ENCODE results near the gene NDUFS3.
"Not testable (repeated sequence)": the region's sequence is repeated elsewhere in the genome, so short reads cannot be mapped to it uniquely, and the experiment has no call there.

NDUFS3 gene

GRCh38 chr11:47578524-47579494, at the start of gene NDUFS3, which contains the start of gene KBTBD4:
Gene NDUFS3, plus strand, starts transcription at chr11:47579074. Its CDS starts 18 bp downstream, at chr11:47579092.
Gene KBTBD4, minus strand, starts transcription at chr11:47578970. Its CDS starts 19 bp downstream, at chr11:47578951.
- peaks cover 21% of the 10 kb centered on the region for H4K20me1 ChIP-seq
- H3K36me3 ChIP-seq = peaks cover 78% of the 10 kb centered on the region
- peaks cover 35% of the 10 kb centered on the region for H3K4me1 ChIP-seq
- H3K4me2 ChIP-seq = peak within 1 kb of the TSS; percentile 94
- no peaks in the 10 kb centered on the region for H3K9me3 ChIP-seq
- H3K9ac ChIP-seq = peak within 1 kb of the TSS; percentile 88
- H3K4me3 ChIP-seq = peak within 1 kb of the TSS; percentile 81
- peak within 1 kb of the TSS; percentile 86 for H3K27ac ChIP-seq
- TF ChIP-seq Cebpa-rat (IDR thresholded peaks at IDR 0.05) = no peak
- no peaks in the 10 kb centered on the region for H3K27me3 ChIP-seq

GRCh38 chr11:47529951-47530350, 48.9 kb upstream of the NDUFS3 start:
- Histone ChIP-seq H3K4me3 (no peak overlapping the region), H3K4me1 (peaks cover 57% of the 10 kb centered on the region), H3K9ac (no peak overlapping the region), H3K9me3 (no peaks in the 10 kb centered on the region), H3K36me3 (peaks cover 58% of the 10 kb centered on the region), H3K4me2 (no peak overlapping the region), H3K27ac (no peak overlapping the region), H4K20me1 (peaks cover 100% of the 10 kb centered on the region), H3K27me3 (no peaks in the 10 kb centered on the region)
- no peak for TF ChIP-seq Cebpa-rat (IDR thresholded peaks at IDR 0.05)

- not testable (repeated sequence) for H3K9me3 ChIP-seq, H3K4me3 ChIP-seq, H3K9ac ChIP-seq, H3K4me2 ChIP-seq, H3K27me3 ChIP-seq, H3K27ac ChIP-seq
- H4K20me1 ChIP-seq = peaks cover 100% of the 10 kb centered on the region
- H3K36me3 ChIP-seq = peaks cover 58% of the 10 kb centered on the region
- peaks cover 57% of the 10 kb centered on the region for H3K4me1 ChIP-seq
Observed at GRCh38 chr11:47530721-47531120, 48.2 kb upstream of the NDUFS3 start.

DNA sequence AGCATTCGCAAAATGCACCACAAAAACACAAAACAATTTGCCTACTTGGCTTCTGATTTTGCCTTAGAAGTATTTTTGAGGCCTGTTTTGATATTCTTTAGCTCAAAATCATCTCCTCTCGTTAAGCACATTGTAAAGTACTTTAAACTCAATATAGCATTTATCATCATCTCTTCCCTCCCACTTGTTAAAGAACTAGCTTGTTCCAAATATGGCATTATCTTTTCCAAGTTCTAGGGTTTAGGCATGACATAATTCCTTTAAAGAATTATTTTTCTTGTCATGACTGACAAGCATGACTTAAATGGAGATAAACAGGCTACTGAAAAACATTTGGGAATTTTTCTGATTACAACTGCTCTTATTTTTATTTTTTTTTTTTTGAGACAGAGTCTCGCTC, 47.2 kb upstream of the NDUFS3 start:
- Histone ChIP-seq H3K27ac (no peak overlapping the region), H3K4me1 (peaks cover 63% of the 10 kb centered on the region), H3K36me3 (peaks cover 58% of the 10 kb centered on the region), H3K27me3 (no peaks in the 10 kb centered on the region), H4K20me1 (peaks cover 100% of the 10 kb centered on the region), H3K9me3 (no peaks in the 10 kb centered on the region), H3K9ac (no peak overlapping the region), H3K4me2 (peak overlapping the region; percentile 68; the same call in 1 of the 2 replicates), H3K4me3 (no peak overlapping the region)
- TF ChIP-seq Cebpa-rat (IDR thresholded peaks at IDR 0.05) = no peak

DNA sequence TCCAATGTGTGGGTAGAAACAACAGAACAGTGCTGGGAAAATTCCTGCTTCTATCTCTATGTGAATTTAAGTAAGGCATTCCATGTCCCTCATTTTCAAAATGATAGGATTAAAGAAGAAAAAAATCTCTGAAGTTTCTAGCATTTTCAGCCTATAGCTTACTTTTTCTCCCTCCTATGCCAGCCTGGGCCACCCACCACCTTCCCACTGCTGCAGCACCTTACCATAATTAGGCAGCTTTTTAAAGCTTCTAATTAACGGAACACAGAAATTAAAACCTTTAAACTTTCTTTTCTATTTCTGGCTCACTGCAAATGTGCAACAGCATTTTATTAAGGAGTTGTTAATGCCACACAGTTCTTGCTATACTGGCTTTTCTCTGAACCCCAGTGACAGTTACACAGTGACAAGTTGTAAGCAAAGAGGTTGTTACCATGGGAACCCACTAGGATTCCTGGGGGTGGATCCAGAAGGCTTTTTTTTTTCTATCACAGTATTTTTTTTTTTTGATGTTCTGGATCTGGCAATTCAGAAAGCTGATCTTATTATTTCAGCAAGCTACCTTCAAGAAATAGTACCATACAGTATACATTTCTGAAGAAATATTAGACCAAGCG, 46.2 kb upstream of the NDUFS3 start:
- Histone ChIP-seq H3K9ac (no peak overlapping the region), H3K4me2 (peak overlapping the region; percentile 68), H3K4me3 (no peak overlapping the region), H4K20me1 (peaks cover 100% of the 10 kb centered on the region), H3K4me1 (peaks cover 72% of the 10 kb centered on the region), H3K27ac (no peak overlapping the region), H3K9me3 (no peaks in the 10 kb centered on the region), H3K27me3 (no peaks in the 10 kb centered on the region), H3K36me3 (peaks cover 51% of the 10 kb centered on the region)
- TF ChIP-seq Cebpa-rat (IDR thresholded peaks at IDR 0.05) = no peak

DNA sequence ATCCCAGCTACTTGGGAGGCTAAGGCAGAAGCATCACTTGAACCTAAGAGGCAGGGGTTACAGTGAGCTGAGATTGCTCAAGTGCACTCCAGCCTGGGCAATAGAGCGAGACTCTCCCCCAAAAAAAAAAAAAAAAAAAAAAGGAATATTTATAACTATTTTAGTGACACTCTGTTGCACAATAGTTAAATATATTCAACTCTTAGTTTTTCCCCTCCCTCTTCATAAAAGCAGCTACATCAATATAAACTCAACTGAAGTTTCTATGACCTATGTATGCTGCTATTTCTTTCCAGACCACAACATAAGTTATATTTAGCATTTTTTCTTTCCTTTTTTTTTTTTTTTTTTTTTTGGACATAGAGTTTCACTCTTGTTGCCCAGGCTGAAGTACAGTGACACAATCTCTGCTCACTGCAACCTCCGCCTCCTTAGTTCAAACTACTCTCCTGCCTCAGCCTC, 45.2 kb upstream of the NDUFS3 start:
- H3K27ac ChIP-seq = peak overlapping the region; percentile 35; the same call in 1 of the 2 replicates
- peaks cover 81% of the 10 kb centered on the region for H3K4me1 ChIP-seq
- no peaks in the 10 kb centered on the region for H3K27me3 ChIP-seq
- no peaks in the 10 kb centered on the region for H3K9me3 ChIP-seq
- H3K4me2 ChIP-seq = peak overlapping the region; percentile 68
- peak; percentile 78 for TF ChIP-seq Cebpa-rat (IDR thresholded peaks at IDR 0.05)
- H3K36me3 ChIP-seq = peaks cover 50% of the 10 kb centered on the region
- peaks cover 100% of the 10 kb centered on the region for H4K20me1 ChIP-seq
- H3K4me3 ChIP-seq = no peak overlapping the region
- peak overlapping the region; percentile 48; the same call in 1 of the 2 replicates for H3K9ac ChIP-seq

- Histone ChIP-seq H3K9ac (peak overlapping the region; percentile 48; the same call in 1 of the 2 replicates), H3K4me3 (no peak overlapping the region), H3K36me3 (peaks cover 39% of the 10 kb centered on the region), H3K4me2 (peak overlapping the region; percentile 68), H3K4me1 (peaks cover 87% of the 10 kb centered on the region), H3K27ac (0 out of 2 replicates have a peak overlapping the region, but pooled peaks have one; percentile 35), H3K9me3 (no peaks in the 10 kb centered on the region), H3K27me3 (no peaks in the 10 kb centered on the region), H4K20me1 (peaks cover 100% of the 10 kb centered on the region)
- no peak for TF ChIP-seq Cebpa-rat (IDR thresholded peaks at IDR 0.05)
Observed at GRCh38 chr11:47534704-47535251, 44.1 kb upstream of the NDUFS3 start.

DNA sequence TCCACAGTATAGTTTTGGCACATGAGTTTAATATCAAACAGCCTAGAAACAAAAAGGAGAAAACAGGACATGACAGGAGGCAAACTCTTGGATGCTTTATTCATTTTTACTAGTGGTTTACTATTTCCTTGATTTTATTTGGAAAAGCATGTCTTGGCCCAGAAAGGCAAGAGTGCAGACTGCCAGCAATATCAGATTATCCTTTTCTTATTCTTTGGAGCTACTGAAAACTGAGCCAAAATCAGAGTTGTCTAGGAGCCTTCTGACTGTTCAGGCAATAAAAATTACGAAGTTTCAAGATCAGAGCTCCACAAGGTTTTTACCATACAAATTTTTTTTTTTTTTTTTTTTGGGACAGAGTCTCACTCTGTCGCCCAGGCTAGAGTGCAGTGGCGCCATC, 42.0 kb upstream of the NDUFS3 start:
- no peaks in the 10 kb centered on the region for H3K9me3 ChIP-seq
- H3K36me3 ChIP-seq = peaks cover 32% of the 10 kb centered on the region
- H4K20me1 ChIP-seq = peaks cover 100% of the 10 kb centered on the region
- no peak overlapping the region for H3K4me2 ChIP-seq
- peaks cover 92% of the 10 kb centered on the region for H3K4me1 ChIP-seq
- H3K4me3 ChIP-seq = no peak overlapping the region
- no peaks in the 10 kb centered on the region for H3K27me3 ChIP-seq
- no peak for TF ChIP-seq Cebpa-rat (IDR thresholded peaks at IDR 0.05)
- no peak overlapping the region for H3K27ac ChIP-seq
- no peak overlapping the region for H3K9ac ChIP-seq

DNA sequence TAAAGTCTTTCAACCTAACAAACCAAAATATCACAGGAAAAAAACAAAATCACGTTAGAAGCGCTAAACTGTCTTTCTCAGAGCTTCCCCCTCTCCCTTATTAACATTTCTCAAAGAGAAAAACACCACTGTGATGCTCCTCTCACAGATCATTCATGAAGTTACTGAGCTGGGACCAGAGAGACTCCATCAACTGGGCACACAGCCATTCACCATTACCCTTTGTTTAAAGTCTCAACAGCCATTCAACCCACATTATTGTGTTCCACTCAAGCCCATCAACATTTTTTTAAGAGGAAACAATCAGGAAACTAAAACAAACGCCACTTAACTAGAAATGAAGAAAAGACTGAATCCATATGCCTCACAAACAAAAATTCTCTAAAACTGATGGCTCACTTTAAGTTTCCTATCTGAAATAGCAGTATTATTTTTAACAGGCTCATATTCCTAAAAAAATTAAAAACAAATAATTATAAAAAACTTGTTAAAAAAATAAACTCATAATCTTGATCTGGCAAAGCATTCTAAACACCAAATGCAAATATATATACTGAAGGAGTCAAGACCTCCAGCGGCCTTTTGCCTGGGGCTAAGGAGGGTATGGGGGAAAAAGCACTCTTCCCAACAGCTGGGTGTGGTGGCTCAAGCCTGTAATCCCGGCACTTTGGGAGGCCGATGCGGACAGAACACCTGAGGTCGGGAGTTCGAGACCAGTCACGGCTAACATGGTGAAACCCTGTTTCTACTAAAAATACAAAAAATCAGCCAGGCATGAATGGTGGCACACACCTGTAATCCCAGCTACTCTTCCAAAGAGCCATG, 39.9 kb upstream of the NDUFS3 start:
- no peak for TF ChIP-seq Cebpa-rat (IDR thresholded peaks at IDR 0.05)
- Histone ChIP-seq H3K4me3 (no peak overlapping the region), H3K27ac (no peak overlapping the region), H3K9me3 (no peaks in the 10 kb centered on the region), H3K4me2 (peak overlapping the region; percentile 48), H3K36me3 (peaks cover 36% of the 10 kb centered on the region), H3K9ac (no peak overlapping the region), H3K4me1 (peaks cover 90% of the 10 kb centered on the region), H3K27me3 (no peaks in the 10 kb centered on the region), H4K20me1 (peaks cover 100% of the 10 kb centered on the region)

All from BLaER1 (cell line).